ENCODE data around the gene IL1R2. TPM values are rescaled to one million over a fixed set of nuclear protein-coding genes. Genes with fewer than 3 reads are reported as not detected.

IL1R2 gene
- total RNA-seq, 1 experiment from 2014 or later: not detected

GRCh38 chr2:102003696-102004095, 11.9 kb downstream of the IL1R2 start:
- ChIA-PET POLR2A (ENCODE audit: low non-redundant PET) (no interaction called here), CTCF (no interaction called here)
- intact Hi-C loops (cut with micrococcal nuclease; ENCODE audit: unreplicated experiment): loop anchor here (10.0 kb wide), 1 partner anchor 589 kb away; no protein-coding TSS in a partner anchor
- Histone ChIP-seq H3K4me1 (ENCODE audit: insufficient read depth, low read length, poor library complexity, severe bottlenecking) (no peaks in the 10 kb centered on the region), H3K36me3 (ENCODE audit: insufficient read depth, low read length, poor library complexity, severe bottlenecking) (no peaks in the 10 kb centered on the region), H3K27ac (ENCODE audit: low read depth, low read length, poor library complexity, severe bottlenecking) (no peak overlapping the region), H3K9me3 (ENCODE audit: low read depth, low read length, poor library complexity, severe bottlenecking) (no peaks in the 10 kb centered on the region), H3K4me3 (ENCODE audit: low read depth, low read length, poor library complexity, severe bottlenecking) (no peak overlapping the region), H3K27me3 (replicated peaks; ENCODE audit: insufficient read depth, low read depth, low read length, poor library complexity) (no peaks in the 10 kb centered on the region)
- DNase-seq (ENCODE audit: low spot score): no peak
- BruUV-seq (replicated peaks): no TSS peak
- TF ChIP-seq, protein P1, sequence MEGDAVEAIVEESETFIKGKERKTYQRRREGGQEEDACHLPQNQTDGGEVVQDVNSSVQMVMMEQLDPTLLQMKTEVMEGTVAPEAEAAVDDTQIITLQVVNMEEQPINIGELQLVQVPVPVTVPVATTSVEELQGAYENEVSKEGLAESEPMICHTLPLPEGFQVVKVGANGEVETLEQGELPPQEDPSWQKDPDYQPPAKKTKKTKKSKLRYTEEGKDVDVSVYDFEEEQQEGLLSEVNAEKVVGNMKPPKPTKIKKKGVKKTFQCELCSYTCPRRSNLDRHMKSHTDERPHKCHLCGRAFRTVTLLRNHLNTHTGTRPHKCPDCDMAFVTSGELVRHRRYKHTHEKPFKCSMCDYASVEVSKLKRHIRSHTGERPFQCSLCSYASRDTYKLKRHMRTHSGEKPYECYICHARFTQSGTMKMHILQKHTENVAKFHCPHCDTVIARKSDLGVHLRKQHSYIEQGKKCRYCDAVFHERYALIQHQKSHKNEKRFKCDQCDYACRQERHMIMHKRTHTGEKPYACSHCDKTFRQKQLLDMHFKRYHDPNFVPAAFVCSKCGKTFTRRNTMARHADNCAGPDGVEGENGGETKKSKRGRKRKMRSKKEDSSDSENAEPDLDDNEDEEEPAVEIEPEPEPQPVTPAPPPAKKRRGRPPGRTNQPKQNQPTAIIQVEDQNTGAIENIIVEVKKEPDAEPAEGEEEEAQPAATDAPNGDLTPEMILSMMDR (conservative IDR thresholded peaks at IDR 0.05; ENCODE audit: low read depth, low read length): no peak
- no peak for TF ChIP-seq EZH2 (IDR thresholded peaks at IDR 0.05; ENCODE audit: borderline replicate concordance, low read depth, low read length, poor library complexity, severe bottlenecking)

- BruUV-seq (replicated peaks): no TSS peak
- no peak overlapping the region for H3K4me3 ChIP-seq (ENCODE audit: low read depth, low read length, poor library complexity, severe bottlenecking)
- ChIA-PET CTCF (interaction anchor here (0.6 to 0.9 kb wide), 2 partner anchors 37 to 42 kb away, joined by 3 to 6 read pairs; no protein-coding TSS in a partner anchor), POLR2A (ENCODE audit: low non-redundant PET) (no interaction called here)
- H3K27ac ChIP-seq (ENCODE audit: low read depth, low read length, poor library complexity, severe bottlenecking): no peak overlapping the region
- H3K9me3 ChIP-seq (ENCODE audit: low read depth, low read length, poor library complexity, severe bottlenecking): no peaks in the 10 kb centered on the region
- intact Hi-C loops (cut with micrococcal nuclease; ENCODE audit: unreplicated experiment): loop anchor here (10.0 kb wide), 1 partner anchor 590 kb away; no protein-coding TSS in a partner anchor
- TF ChIP-seq, protein P1 (conservative IDR thresholded peaks at IDR 0.05; ENCODE audit: low read depth, low read length): no peak
- no peak for TF ChIP-seq EZH2 (IDR thresholded peaks at IDR 0.05; ENCODE audit: borderline replicate concordance, low read depth, low read length, poor library complexity, severe bottlenecking)
- no peaks in the 10 kb centered on the region for H3K36me3 ChIP-seq (ENCODE audit: insufficient read depth, low read length, poor library complexity, severe bottlenecking)
- no peaks in the 10 kb centered on the region for H3K27me3 ChIP-seq (replicated peaks; ENCODE audit: insufficient read depth, low read depth, low read length, poor library complexity)
- DNase-seq (ENCODE audit: low spot score): no peak
- H3K4me1 ChIP-seq (ENCODE audit: insufficient read depth, low read length, poor library complexity, severe bottlenecking): no peaks in the 10 kb centered on the region
Observed at GRCh38 chr2:102004581-102004980, 12.8 kb downstream of the IL1R2 start.

DNA sequence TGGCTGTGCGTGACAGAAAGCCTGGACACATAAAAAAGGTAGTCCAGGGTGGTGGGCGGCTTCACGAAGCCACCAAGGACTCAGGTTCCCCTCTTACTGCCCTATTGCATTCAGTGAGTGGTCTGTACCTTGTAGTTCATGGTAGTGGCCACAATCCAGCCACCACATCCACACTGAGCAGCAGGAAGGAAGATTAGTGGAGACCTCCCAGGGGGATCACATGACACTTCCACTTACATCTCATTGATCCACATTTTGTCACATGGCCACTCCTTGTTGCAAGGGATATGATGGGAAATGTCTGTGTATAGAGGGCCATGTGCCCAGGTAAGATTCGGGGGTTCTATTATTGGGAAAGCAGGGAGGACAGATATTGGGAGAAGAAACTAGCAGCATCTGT, 13.7 kb downstream of the IL1R2 start:
- no peak for DNase-seq (ENCODE audit: low spot score)
- intact Hi-C loops (cut with micrococcal nuclease; ENCODE audit: unreplicated experiment): loop anchor here (10.0 kb wide), 1 partner anchor 591 kb away; no protein-coding TSS in a partner anchor
- Histone ChIP-seq H3K4me3 (ENCODE audit: low read depth, low read length, poor library complexity, severe bottlenecking) (no peak overlapping the region), H3K27me3 (replicated peaks; ENCODE audit: insufficient read depth, low read depth, low read length, poor library complexity) (no peaks in the 10 kb centered on the region), H3K4me1 (ENCODE audit: insufficient read depth, low read length, poor library complexity, severe bottlenecking) (no peaks in the 10 kb centered on the region), H3K9me3 (ENCODE audit: low read depth, low read length, poor library complexity, severe bottlenecking) (no peaks in the 10 kb centered on the region), H3K36me3 (ENCODE audit: insufficient read depth, low read length, poor library complexity, severe bottlenecking) (no peaks in the 10 kb centered on the region), H3K27ac (ENCODE audit: low read depth, low read length, poor library complexity, severe bottlenecking) (no peak overlapping the region)
- no TSS peak for BruUV-seq (replicated peaks)
- ChIA-PET CTCF (interaction anchor here (0.9 to 1.4 kb wide), 2 partner anchors 37 to 235 kb away, joined by 3 to 28 read pairs; no protein-coding TSS in a partner anchor), POLR2A (ENCODE audit: low non-redundant PET) (no interaction called here)
- TF ChIP-seq, protein P1 (conservative IDR thresholded peaks at IDR 0.05; ENCODE audit: low read depth, low read length): no peak
- TF ChIP-seq EZH2 (IDR thresholded peaks at IDR 0.05; ENCODE audit: borderline replicate concordance, low read depth, low read length, poor library complexity, severe bottlenecking): no peak

Data from A673 (cell line).